DOHH2 (cell line): Measurements from ENCODE around the gene SMYD5.
"Not testable (repeated sequence)": the region's sequence is repeated elsewhere in the genome, so short reads cannot be mapped to it uniquely, and the experiment has no call there.

Experiments used
- H3F3A ChIP-seq: fragments of 200-600 bp; sonication (generic), shearing (Covaris generic); 2 replicates; pipeline ENCODE4 v1.6.0; 2016; ENCODE audit warnings: antibody characterized with exemption, mild to moderate bottlenecking; ENCODE audit not compliant: control insufficient read depth, insufficient read depth
- H3K27ac ChIP-seq: fragments of 200-600 bp; sonication (generic); 2 replicates; pipeline ENCODE4 v1.5.1; 2014; ENCODE audit warnings: low read depth, mild to moderate bottlenecking, low read length, moderate library complexity
- H3K27me3 ChIP-seq: fragments of 200-600 bp; sonication (generic); 2 replicates; pipeline ENCODE4 v1.6.1; 2014; ENCODE audit warnings: mild to moderate bottlenecking, low read length, mixed read lengths; ENCODE audit not compliant: control insufficient read depth
- H3K36me3 ChIP-seq: fragments of 200-600 bp; sonication (generic); 2 replicates; pipeline ENCODE4 v1.6.1; 2014; ENCODE audit warnings: mild to moderate bottlenecking, low read length, moderate library complexity, mixed read lengths; ENCODE audit not compliant: control insufficient read depth
- H3K4me1 ChIP-seq: fragments of 200-600 bp; sonication (generic); 2 replicates; pipeline ENCODE4 v1.6.1; 2014; ENCODE audit warnings: mild to moderate bottlenecking, low read length, mixed read lengths; ENCODE audit not compliant: control insufficient read depth
- H3K4me2 ChIP-seq: fragments of 200-600 bp; sonication (generic); 2 replicates; pipeline ENCODE4 v1.6.0; 2014; ENCODE audit warnings: mild to moderate bottlenecking, low read length, moderate library complexity
- H3K4me3 ChIP-seq: fragments of 200-600 bp; sonication (generic); 2 replicates; pipeline ENCODE4 v1.5.1; 2014; ENCODE audit warnings: mild to moderate bottlenecking, low read length, mixed read lengths
- H3K79me2 ChIP-seq: fragments of 200-600 bp; sonication (generic); 2 replicates; pipeline ENCODE4 v1.6.1; 2014; ENCODE audit warnings: mild to moderate bottlenecking, low read length, mixed read lengths; ENCODE audit not compliant: control insufficient read depth
- H3K9me2 ChIP-seq: fragments of 200-600 bp; sonication (generic); replicated peaks from 2 replicates; pipeline ENCODE4 v1.6.1; 2014; ENCODE audit warnings: mild to moderate bottlenecking, low read length, mixed read lengths; ENCODE audit not compliant: control insufficient read depth
- H3K9me3 ChIP-seq: fragments of 200-600 bp; sonication (generic); 2 replicates; pipeline ENCODE4 v1.6.1; 2014; ENCODE audit warnings: antibody characterized with exemption, low read length, mixed read lengths; ENCODE audit not compliant: control insufficient read depth, insufficient read depth
- H4K20me1 ChIP-seq: fragments of 200-600 bp; sonication (generic); 2 replicates; pipeline ENCODE4 v1.6.0; 2014; ENCODE audit warnings: low read depth, mild to moderate bottlenecking, antibody characterized with exemption, low read length, moderate library complexity; ENCODE audit not compliant: control insufficient read depth, insufficient read depth
- CTCF ChIP-seq: fragments of 200-600 bp; sonication (generic); IDR thresholded peaks from one replicate; pipeline ENCODE4 v1.5.1; 2014; ENCODE audit warnings: antibody characterized with exemption, mild to moderate bottlenecking, low read depth, low read length; ENCODE audit not compliant: poor library complexity, severe bottlenecking
- EZH2phosphoT487 ChIP-seq: fragments of 200-600 bp; sonication (generic); IDR thresholded peaks from 2 replicates; pipeline ENCODE4 v1.6.1; 2017; ENCODE audit warnings: borderline replicate concordance, mild to moderate bottlenecking, antibody characterized with exemption, low read length, moderate library complexity, mixed read lengths

Gene SMYD5

GRCh38 chr2:73214120-73215035 lies at the start of gene SMYD5:
Gene SMYD5 (plus strand): TSS chr2:73214245. CDS start chr2:73214267, 22 bp downstream.
- H3K4me3 ChIP-seq: peak within 1 kb of the TSS; percentile 86
- H3K79me2 ChIP-seq: peaks cover 49% of the 10 kb centered on the region

GRCh38 chr2:73165978-73166377 lies 48.1 kb upstream of the SMYD5 start:
- H3K27me3 ChIP-seq, H3K9me2 ChIP-seq, H3K4me2 ChIP-seq, H3K4me3 ChIP-seq, H3K36me3 ChIP-seq, H3K27ac ChIP-seq, H3F3A ChIP-seq, H3K4me1 ChIP-seq, H3K9me3 ChIP-seq, H3K79me2 ChIP-seq, H4K20me1 ChIP-seq: not testable (repeated sequence)

More at GRCh38 chr2:73214120-73215035, at the start of gene SMYD5:
- Histone ChIP-seq H3F3A (peaks cover 3% of the 10 kb centered on the region; the same call in 1 of the 2 replicates), H3K27ac (peak within 1 kb of the TSS; percentile 54), H4K20me1 (no peaks in the 10 kb centered on the region), H3K4me1 (peaks cover 32% of the 10 kb centered on the region), H3K36me3 (peaks cover 5% of the 10 kb centered on the region; the same call in 1 of the 2 replicates), H3K9me2 (no peaks in the 10 kb centered on the region), H3K4me2 (peak within 1 kb of the TSS; percentile 68), H3K27me3 (no peaks in the 10 kb centered on the region), H3K9me3 (no peaks in the 10 kb centered on the region)
- TF ChIP-seq CTCF (no peak), EZH2phosphoT487 (no peak)

GRCh38 chr2:73166813-73167212 lies 47.2 kb upstream of the SMYD5 start:
- not testable (repeated sequence) for H3K4me2 ChIP-seq, H3K9me2 ChIP-seq, H3K27ac ChIP-seq, H3K4me3 ChIP-seq, H3K4me1 ChIP-seq, H3K79me2 ChIP-seq, H3K36me3 ChIP-seq, H4K20me1 ChIP-seq, H3F3A ChIP-seq, H3K27me3 ChIP-seq, H3K9me3 ChIP-seq

- H3K27me3 ChIP-seq, H3K4me3 ChIP-seq, H4K20me1 ChIP-seq, H3K79me2 ChIP-seq, H3K4me1 ChIP-seq, H3K9me2 ChIP-seq, H3F3A ChIP-seq, H3K9me3 ChIP-seq, H3K36me3 ChIP-seq, H3K4me2 ChIP-seq, H3K27ac ChIP-seq: not testable (repeated sequence)
Measured at GRCh38 chr2:73168348-73168747, 45.7 kb upstream of the SMYD5 start.

GRCh38 chr2:73170341-73170740 lies 43.7 kb upstream of the SMYD5 start:
- H3K4me2 ChIP-seq, H3K36me3 ChIP-seq, H3F3A ChIP-seq, H4K20me1 ChIP-seq, H3K4me3 ChIP-seq, H3K79me2 ChIP-seq, H3K27ac ChIP-seq, H3K9me2 ChIP-seq, H3K9me3 ChIP-seq, H3K4me1 ChIP-seq: not testable (repeated sequence)
- H3K27me3 ChIP-seq: peaks cover 22% of the 10 kb centered on the region
